Fibroblast of lung (primary cell): ENCODE measurements around the gene NHLRC2.

Source experiments
- EZH2 ChIP-seq: IDR thresholded peaks from 2 replicates; pipeline ENCODE4 v1.5.1; 2012; ENCODE audit warnings: low read length, control low read depth, mild to moderate bottlenecking; ENCODE audit errors: missing control alignments
- TF ChIP-seq, protein P1 (sequence below), 2 donors: IDR thresholded peaks in 1 of 2; conservative IDR thresholded peaks in 1 of 2; 1 replicate in 1 of 2; 2 replicates in 1 of 2; pipeline ENCODE4 v1.5.1; 2011 to 2012; ENCODE audit warnings: low read length in 2 of 2, control low read depth in 1 of 2, inconsistent platforms in 1 of 2, low read depth in 1 of 2, mild to moderate bottlenecking in 1 of 2

DNA sequence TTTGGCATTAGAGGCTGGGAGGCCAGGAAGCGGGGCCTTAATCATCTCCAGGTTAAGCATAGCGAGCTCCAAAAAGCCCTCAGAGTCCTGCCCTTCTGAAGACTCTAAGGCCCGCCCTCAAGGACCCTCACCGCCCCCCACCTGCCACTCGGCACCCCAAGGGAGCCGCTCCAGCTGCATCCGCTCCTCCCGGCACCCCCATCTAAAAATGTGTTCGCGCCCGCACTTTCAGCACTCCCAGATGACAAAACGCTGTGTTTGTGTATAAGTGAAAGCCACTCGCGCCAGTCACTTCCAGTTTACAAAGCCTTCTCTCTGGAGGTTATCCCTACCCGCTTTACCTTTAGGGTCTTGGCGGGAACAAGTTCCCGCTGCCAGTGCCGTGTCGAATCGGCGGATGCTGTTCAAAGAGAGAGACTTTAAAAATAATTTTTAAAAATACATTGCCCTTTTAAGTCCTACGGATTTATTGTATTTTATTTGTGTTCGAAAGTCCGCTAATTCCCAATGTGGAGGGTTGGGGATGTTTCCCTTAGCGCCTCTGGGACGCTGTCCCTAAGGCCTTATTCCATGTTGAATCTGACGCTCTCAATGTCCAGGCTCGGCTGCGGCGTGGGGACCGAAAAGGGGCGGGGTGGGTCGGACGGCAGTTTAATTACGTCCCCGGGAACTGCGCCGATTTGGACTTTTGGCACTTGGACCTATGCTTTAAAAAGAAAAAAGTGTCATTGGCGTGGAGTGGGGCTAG lies at the start of gene NHLRC2, which contains the start of gene DCLRE1A:
- TF ChIP-seq, protein P1, sequence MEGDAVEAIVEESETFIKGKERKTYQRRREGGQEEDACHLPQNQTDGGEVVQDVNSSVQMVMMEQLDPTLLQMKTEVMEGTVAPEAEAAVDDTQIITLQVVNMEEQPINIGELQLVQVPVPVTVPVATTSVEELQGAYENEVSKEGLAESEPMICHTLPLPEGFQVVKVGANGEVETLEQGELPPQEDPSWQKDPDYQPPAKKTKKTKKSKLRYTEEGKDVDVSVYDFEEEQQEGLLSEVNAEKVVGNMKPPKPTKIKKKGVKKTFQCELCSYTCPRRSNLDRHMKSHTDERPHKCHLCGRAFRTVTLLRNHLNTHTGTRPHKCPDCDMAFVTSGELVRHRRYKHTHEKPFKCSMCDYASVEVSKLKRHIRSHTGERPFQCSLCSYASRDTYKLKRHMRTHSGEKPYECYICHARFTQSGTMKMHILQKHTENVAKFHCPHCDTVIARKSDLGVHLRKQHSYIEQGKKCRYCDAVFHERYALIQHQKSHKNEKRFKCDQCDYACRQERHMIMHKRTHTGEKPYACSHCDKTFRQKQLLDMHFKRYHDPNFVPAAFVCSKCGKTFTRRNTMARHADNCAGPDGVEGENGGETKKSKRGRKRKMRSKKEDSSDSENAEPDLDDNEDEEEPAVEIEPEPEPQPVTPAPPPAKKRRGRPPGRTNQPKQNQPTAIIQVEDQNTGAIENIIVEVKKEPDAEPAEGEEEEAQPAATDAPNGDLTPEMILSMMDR (conservative IDR thresholded peaks at IDR 0.05 in 1 of 2, IDR thresholded peaks at IDR 0.05 in 1 of 2; ENCODE audit: low read depth in 1 of 2, low read length in 2 of 2), result no peak
- TF ChIP-seq EZH2, result no peak
